Small intestine (tissue), 7 donors: Measurements from ENCODE around the gene ZNF507. TPM values are rescaled to one million over a fixed set of nuclear protein-coding genes. Genes with fewer than 3 reads are reported as not detected.

Experiments used
- DNase-seq, 2 donors: peaks; one replicate each; pipeline versions ENCODE4 v3.0.0 to v3.0.0-alpha.2; 2013
- FAIRE-seq: peaks from 2 replicates; lab custom pipeline; 2012; peaks lifted over from hg19 to GRCh38; lab: Jason Lieb, UNC
- H3K27ac ChIP-seq, 3 donors: one replicate each; pipeline ENCODE4 v1.5.1; 2013; ENCODE audit warnings: low read length in 2 of 3, mild to moderate bottlenecking in 2 of 3, control low read depth in 1 of 3, inconsistent platforms in 1 of 3, low read depth in 1 of 3, moderate library complexity in 1 of 3
- H3K27me3 ChIP-seq, 3 donors: one replicate each; pipeline ENCODE4 v1.6.1; 2013; ENCODE audit warnings: low read length in 3 of 3, inconsistent platforms in 1 of 3; ENCODE audit not compliant: control insufficient read depth in 3 of 3, insufficient read depth in 3 of 3
- H3K36me3 ChIP-seq, 3 donors: one replicate each; pipeline ENCODE4 v1.6.1; 2013; ENCODE audit warnings: low read length in 3 of 3, inconsistent platforms in 1 of 3, low read depth in 1 of 3, mild to moderate bottlenecking in 1 of 3, moderate library complexity in 1 of 3; ENCODE audit not compliant: control insufficient read depth in 3 of 3, insufficient read depth in 2 of 3
- H3K4me1 ChIP-seq, 3 donors: one replicate each; pipeline ENCODE4 v1.6.1; 2013; ENCODE audit warnings: low read length in 2 of 3, inconsistent platforms in 1 of 3, low read depth in 1 of 3, mild to moderate bottlenecking in 1 of 3, moderate library complexity in 1 of 3; ENCODE audit not compliant: control insufficient read depth in 3 of 3, insufficient read depth in 2 of 3
- H3K4me3 ChIP-seq, 3 donors: one replicate each; pipeline ENCODE4 v1.5.1; 2013; ENCODE audit warnings: low read length in 3 of 3, control low read depth in 1 of 3, inconsistent platforms in 1 of 3, low read depth in 1 of 3, mild to moderate bottlenecking in 1 of 3, moderate library complexity in 1 of 3
- H3K9me3 ChIP-seq, 2 donors: one replicate each; pipeline ENCODE4 v1.6.1; 2013; ENCODE audit warnings: low read depth in 1 of 2, low read length in 1 of 2; ENCODE audit not compliant: control insufficient read depth in 2 of 2, insufficient read depth in 1 of 2
- WGBS, 3 donors: extraction: QIAGEN DNeasy Blood & Tissue Kit; methylation state at CpG; one replicate each; pipeline ENCODE4 v1.1.7; 2013; 5-methylcytosine and 5-hydroxymethylcytosine counted together
- polyA plus RNA-seq, 4 donors: library from polyadenylated mRNA; stranded (reverse) in 3 of 4; unstranded in 1 of 4; fragments of 200-250 nt in 3 of 4; fragments of 120-200 nt in 1 of 4; gene quantifications; one replicate each; pipeline versions ENCODE4 v1.2.1 to v1.2.3, GENCODE V29; 2013
- donor health status: healthy with polysubstance abuse.
- donor health status: control.
- donor health status: control.
- donor health status: Bipolar disorder and iron deficiency.
- donor health status: healthy.

ZNF507 gene
- polyA plus RNA-seq, 4 donors = 3.2 to 17.1 (median 5.5) TPM

GRCh38 chr19:32311371-32311770 lies 34.0 kb upstream of the ZNF507 start:
- 89 to 93% (median 90%) methylated on average over 10 of the region's 10 CpGs for WGBS, 3 donors
- no peak for FAIRE-seq

GRCh38 chr19:32313569-32314265 lies 31.7 kb upstream of the ZNF507 start:
- Histone ChIP-seq H3K9me3 (no peaks in the 10 kb centered on the region), H3K4me3 (no peak overlapping the region), H3K36me3 (no peaks in the 10 kb centered on the region), H3K4me1 (no peaks in the 10 kb centered on the region), H3K27ac (no peak overlapping the region), H3K27me3 (no peaks in the 10 kb centered on the region)
- DNase-seq (peak in 1 of 2 donors; percentile 19), FAIRE-seq (no peak)
- WGBS, 3 donors = 22 to 48% (median 36%) methylated on average over 6 of the region's 6 CpGs

More at GRCh38 chr19:32311371-32311770, 34.0 kb upstream of the ZNF507 start:
- DNase-seq = no peak
- Histone ChIP-seq H3K27ac (no peak overlapping the region), H3K4me1 (no peaks in the 10 kb centered on the region), H3K27me3 (no peaks in the 10 kb centered on the region), H3K36me3 (no peaks in the 10 kb centered on the region), H3K9me3 (no peaks in the 10 kb centered on the region), H3K4me3 (no peak overlapping the region)

DNA sequence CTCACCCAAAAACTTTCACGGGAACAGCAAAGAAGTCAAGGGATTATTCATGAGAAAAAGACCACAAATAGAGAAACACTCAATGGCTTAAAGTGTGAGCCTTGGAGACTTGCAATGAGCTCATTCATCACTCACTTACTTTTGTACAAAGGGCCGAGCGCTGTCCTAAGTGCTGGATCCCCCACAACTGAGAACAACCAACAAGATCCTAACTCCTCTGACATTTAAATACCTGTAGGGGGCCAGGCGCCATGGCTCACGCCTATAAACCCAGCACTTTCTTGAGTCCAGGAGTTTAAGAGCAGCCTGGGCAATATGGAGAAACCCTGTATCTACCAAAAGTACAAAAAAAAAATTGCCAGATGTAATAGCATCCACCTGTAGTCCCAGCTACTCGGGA lies 29.4 kb upstream of the ZNF507 start:
- H3K4me3 ChIP-seq = no peak overlapping the region
- no peak for FAIRE-seq
- no peak overlapping the region for H3K27ac ChIP-seq
- no peak for DNase-seq
- no peaks in the 10 kb centered on the region for H3K27me3 ChIP-seq
- H3K4me1 ChIP-seq = no peaks in the 10 kb centered on the region
- no peaks in the 10 kb centered on the region for H3K36me3 ChIP-seq
- 85 to 95% (median 94%) methylated on average over 6 of the region's 6 CpGs for WGBS, 3 donors
- H3K9me3 ChIP-seq = no peaks in the 10 kb centered on the region

DNA sequence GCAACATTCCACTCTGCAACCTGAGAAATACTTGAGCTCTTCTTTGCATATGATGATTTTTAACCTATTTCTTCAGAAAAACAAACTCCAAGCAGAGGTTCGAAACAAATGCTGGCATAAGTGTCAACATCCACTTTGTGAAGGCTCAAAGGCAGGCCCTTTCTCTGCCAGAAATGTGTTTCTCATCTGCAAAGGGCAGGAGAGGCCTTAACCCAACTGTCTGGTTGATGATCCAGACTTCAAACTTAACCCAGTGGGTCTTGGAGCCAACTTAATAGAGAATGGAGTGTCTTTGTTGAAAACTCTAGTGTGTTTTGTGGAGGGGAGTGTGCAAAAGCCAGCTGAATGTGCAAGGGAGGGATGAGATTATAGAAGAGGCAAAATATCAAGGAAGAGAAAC lies 28.3 kb upstream of the ZNF507 start:
- H3K27me3 ChIP-seq = no peaks in the 10 kb centered on the region
- no peaks in the 10 kb centered on the region for H3K36me3 ChIP-seq
- H3K9me3 ChIP-seq = no peaks in the 10 kb centered on the region
- H3K4me3 ChIP-seq = no peak overlapping the region
- H3K4me1 ChIP-seq = no peaks in the 10 kb centered on the region
- FAIRE-seq = no peak
- WGBS, 3 donors = 66 to 91% (median 77%) methylated on average over 1 of the region's 1 CpG
- no peak for DNase-seq
- H3K27ac ChIP-seq = no peak overlapping the region

- FAIRE-seq (no peak), DNase-seq (peak; percentile 33 to 34)
Observed at GRCh38 chr19:32318884-32319520, 26.4 kb upstream of the ZNF507 start.

DNA sequence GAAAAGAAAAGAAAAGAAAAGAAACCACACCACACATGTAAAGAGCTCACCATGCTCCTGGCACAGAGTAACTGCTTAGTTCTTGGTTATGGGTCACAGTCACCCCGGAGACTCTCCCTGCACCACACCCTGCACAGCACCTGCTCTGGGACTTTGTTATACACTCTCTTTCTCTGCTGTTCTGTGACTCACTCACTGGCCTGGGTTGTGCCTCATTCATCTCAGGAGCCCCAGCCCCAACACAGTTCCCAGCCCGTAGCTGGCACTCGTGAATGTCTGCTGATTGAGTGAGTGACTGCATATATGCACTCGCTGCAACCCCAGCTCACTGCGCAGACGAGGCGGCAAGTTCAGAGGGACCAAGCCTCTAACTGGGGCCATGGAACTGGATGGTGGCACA lies 22.9 kb upstream of the ZNF507 start:
- Histone ChIP-seq H3K27me3 (no peaks in the 10 kb centered on the region), H3K4me1 (no peaks in the 10 kb centered on the region), H3K4me3 (no peak overlapping the region), H3K27ac (peak overlapping the region in 2 of 3 donors; percentile 28 to 32), H3K9me3 (no peaks in the 10 kb centered on the region), H3K36me3 (no peaks in the 10 kb centered on the region)
- DNase-seq = peak in 1 of 2 donors; percentile 93
- no peak for FAIRE-seq
- WGBS, 3 donors = 27 to 70% (median 36%) methylated on average over 7 of the region's 7 CpGs

More at GRCh38 chr19:32318884-32319520, 26.4 kb upstream of the ZNF507 start:
- H3K4me1 ChIP-seq = no peaks in the 10 kb centered on the region
- no peaks in the 10 kb centered on the region for H3K9me3 ChIP-seq
- H3K4me3 ChIP-seq = no peak overlapping the region
- 9 to 33% (median 19%) methylated on average over 5 of the region's 5 CpGs for WGBS, 3 donors
- H3K27ac ChIP-seq = no peak overlapping the region
- H3K27me3 ChIP-seq = no peaks in the 10 kb centered on the region
- no peaks in the 10 kb centered on the region for H3K36me3 ChIP-seq

GRCh38 chr19:32324631-32325285 lies 20.7 kb upstream of the ZNF507 start:
- DNase-seq = no peak
- Histone ChIP-seq H3K36me3 (no peaks in the 10 kb centered on the region), H3K9me3 (no peaks in the 10 kb centered on the region), H3K4me3 (no peak overlapping the region), H3K27ac (no peak overlapping the region), H3K27me3 (peaks cover 0 to 2% (median 0%) of the 10 kb centered on the region in 3 donors), H3K4me1 (no peaks in the 10 kb centered on the region)
- 67 to 71% (median 68%) methylated on average over 10 of the region's 10 CpGs for WGBS, 3 donors
- FAIRE-seq = no peak

DNA sequence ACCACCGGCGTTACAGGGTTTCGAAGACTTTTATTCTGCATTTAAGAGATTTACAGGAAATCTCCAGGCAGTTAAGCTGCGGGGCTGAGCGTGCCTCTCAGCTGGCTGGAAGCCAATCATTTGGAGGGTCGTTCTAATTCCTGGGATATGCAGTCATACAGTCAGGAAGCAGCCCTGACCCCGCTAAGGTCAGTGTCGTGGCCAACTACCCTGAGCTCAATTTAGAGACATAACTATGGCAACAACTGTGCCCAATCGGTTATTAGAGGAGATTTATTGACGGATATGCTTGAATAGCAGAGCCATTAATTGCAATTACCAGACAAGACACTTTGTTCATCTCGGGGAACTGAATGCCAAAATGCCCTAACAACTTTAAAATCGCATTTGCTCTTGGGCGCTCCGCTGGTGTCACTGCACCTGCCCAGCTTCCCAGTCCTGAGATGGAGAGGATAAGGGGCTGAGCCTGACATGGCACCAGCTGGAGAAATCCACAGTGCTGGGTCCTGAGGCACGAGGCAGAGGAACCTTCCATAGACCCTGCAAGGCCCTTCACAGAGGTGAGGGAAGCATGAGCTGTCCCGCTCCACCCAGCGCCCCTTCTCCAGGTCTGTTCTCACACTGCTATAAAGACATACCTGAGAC lies 15.1 kb upstream of the ZNF507 start:
- H3K9me3 ChIP-seq = no peaks in the 10 kb centered on the region
- H3K4me1 ChIP-seq = no peaks in the 10 kb centered on the region
- H3K27me3 ChIP-seq = peaks cover 0 to 2% (median 0%) of the 10 kb centered on the region in 3 donors
- no peak overlapping the region for H3K4me3 ChIP-seq
- no peak overlapping the region for H3K27ac ChIP-seq
- no peak for FAIRE-seq
- no peak for DNase-seq
- H3K36me3 ChIP-seq = no peaks in the 10 kb centered on the region
- 68 to 79% (median 76%) methylated on average over 17 of the region's 17 CpGs for WGBS, 3 donors
